Upper lobe of left lung (tissue), 4 donors: ENCODE measurements around the gene ECD.

ENCODE experiments used
- EP300 ChIP-seq, 4 donors: sonication (generic); formaldehyde crosslinking; IDR thresholded peaks; one replicate each; pipeline ENCODE4 v1.5.1; 2017; ENCODE audit warnings: antibody characterized with exemption in 4 of 4, control low read depth in 2 of 4
- POLR2A ChIP-seq, 4 donors: fragments of 450-650 bp; IDR thresholded peaks; one replicate each; pipeline ENCODE4 v1.5.1; 2016 to 2017; ENCODE audit warnings: antibody characterized with exemption in 4 of 4, mild to moderate bottlenecking in 2 of 4
- POLR2AphosphoS5 ChIP-seq, 2 donors: sonication (generic); formaldehyde crosslinking; IDR thresholded peaks; one replicate each; pipeline ENCODE4 v1.5.1; 2017; ENCODE audit warnings: antibody characterized with exemption in 2 of 2
- TF ChIP-seq, protein P1 (sequence below), 6 experiments: fragments of 450-650 bp in 4 of 6; fragments of 200-600 bp in 2 of 6; sonication (generic) in 2 of 6; IDR thresholded peaks; one replicate each; pipeline ENCODE4 v1.5.1; 2016 to 2019; ENCODE audit warnings: antibody characterized with exemption in 6 of 6

DNA sequence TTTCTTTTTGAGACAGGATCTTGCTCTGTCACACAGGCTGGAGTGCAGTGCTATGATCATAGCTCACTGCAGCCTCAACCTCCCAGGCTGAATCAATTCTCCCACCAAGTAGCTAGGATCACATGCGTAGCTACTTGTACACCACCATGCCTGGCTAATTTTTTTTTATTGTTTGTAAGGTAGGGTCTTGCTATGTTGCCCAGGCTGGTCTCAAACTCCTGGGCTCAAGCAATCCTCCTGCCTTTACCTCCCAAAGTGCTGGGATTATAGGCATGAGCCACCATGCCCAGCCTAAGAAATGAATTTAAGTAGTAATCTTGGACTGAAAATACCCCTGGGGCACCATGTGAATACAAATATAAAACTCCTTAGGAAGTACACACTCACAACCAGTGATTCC, 51.8 kb downstream of the ECD start:
- TF ChIP-seq POLR2A (IDR thresholded peaks at IDR 0.05), result no peak
- TF ChIP-seq, protein P1, sequence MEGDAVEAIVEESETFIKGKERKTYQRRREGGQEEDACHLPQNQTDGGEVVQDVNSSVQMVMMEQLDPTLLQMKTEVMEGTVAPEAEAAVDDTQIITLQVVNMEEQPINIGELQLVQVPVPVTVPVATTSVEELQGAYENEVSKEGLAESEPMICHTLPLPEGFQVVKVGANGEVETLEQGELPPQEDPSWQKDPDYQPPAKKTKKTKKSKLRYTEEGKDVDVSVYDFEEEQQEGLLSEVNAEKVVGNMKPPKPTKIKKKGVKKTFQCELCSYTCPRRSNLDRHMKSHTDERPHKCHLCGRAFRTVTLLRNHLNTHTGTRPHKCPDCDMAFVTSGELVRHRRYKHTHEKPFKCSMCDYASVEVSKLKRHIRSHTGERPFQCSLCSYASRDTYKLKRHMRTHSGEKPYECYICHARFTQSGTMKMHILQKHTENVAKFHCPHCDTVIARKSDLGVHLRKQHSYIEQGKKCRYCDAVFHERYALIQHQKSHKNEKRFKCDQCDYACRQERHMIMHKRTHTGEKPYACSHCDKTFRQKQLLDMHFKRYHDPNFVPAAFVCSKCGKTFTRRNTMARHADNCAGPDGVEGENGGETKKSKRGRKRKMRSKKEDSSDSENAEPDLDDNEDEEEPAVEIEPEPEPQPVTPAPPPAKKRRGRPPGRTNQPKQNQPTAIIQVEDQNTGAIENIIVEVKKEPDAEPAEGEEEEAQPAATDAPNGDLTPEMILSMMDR (IDR thresholded peaks at IDR 0.05), result no peak
- no peak for TF ChIP-seq POLR2AphosphoS5 (IDR thresholded peaks at IDR 0.05)
- no peak for TF ChIP-seq EP300 (IDR thresholded peaks at IDR 0.05)
